GM15510 (cell line): ENCODE results near the gene WBP4.

ENCODE experiments used
- POLR2A ChIP-seq: IDR thresholded peaks from 3 replicates; pipeline ENCODE4 v1.6.1; 2011; ENCODE audit warnings: borderline replicate concordance; ENCODE audit not compliant: insufficient read length; ENCODE audit errors: extremely low read depth

The WBP4 gene

DNA sequence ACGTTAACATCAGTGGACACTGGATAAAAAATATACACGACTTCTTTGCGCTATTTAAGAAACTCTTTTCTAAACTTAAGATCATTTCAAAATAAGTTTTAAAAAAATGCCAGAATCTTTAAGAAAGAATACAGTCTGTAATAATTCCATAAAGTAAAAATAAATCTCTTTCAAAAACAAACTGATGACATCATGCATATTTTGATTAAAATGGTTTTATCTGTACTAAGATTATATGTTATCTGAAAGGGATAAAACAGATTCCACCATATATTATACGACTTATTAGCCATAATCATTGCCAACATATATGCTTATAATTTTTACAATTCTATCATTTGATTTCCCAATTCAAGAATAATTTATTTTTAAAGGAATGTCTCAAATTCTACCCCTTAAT is 26.9 kb upstream of the WBP4 start:
- TF ChIP-seq POLR2A: no peak

GRCh38 chr13:41034881-41035280 is 26.4 kb upstream of the WBP4 start:
- TF ChIP-seq POLR2A: no peak

- TF ChIP-seq POLR2A: no peak
These were observed 21.6 kb upstream of the WBP4 start for GRCh38 chr13:41039746-41040145.

- no peak for TF ChIP-seq POLR2A
These were observed 20.6 kb upstream of the WBP4 start for GRCh38 chr13:41040584-41041334.

DNA sequence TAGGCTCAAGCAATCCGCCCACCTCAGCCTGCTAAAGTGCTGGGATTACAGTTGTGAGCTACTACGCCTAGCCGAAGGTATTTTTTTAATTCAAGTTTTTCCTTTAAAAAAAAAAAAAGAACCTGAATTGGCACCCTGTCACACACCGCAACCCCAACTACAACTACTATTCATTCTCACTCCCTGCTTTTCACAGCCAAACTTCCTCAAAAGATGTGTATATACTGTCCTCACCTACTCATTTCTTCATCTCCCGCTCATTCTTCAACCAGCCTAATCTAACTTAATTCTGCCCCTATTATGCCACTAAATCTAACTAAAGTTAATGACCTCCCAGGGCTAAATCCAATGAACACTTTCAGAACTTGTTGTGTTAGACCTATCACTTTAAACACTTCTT is 12.7 kb upstream of the WBP4 start:
- no peak for TF ChIP-seq POLR2A

DNA sequence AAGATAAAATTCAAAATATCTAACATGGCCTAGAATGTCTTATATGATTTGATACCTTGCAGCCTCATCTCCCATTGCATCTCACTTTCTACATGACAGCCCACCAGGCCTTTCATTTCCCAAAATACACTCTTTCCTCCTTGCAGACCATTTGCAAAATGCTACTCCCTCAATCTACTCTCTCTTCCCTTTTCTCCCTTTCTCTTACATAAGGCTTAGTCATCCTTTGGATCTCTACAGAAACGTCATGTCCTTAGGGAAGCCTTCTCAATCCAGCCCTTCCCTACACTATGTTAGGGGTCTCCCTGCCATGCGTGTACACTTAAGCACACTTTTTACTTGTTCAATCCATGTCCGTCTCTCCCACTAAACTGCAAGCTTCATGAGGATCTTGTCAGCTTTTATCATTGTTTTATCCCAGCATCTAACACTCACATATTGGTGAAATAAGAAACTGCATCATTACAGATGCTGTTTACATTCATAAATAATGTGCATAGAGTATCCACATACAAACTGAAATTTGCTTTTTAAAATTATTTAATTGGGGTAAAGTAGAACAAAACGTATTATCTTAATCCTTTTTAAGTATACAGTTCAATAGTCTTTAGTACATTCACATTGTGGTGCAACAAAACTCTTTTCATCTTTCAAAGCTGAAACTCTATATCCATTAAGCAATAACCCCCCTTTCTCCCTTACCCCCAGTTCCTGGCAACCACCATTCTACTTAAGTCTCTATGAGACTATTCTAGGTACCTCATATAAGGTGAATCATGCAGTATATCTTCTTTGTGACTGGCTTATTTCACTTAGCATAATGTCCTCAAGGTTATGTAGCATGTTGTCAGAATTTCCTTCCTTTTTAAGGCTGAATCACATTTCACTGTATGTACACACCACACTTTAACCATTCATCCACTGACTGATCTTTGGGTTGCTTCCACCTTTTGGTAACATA is 11.5 kb upstream of the WBP4 start:
- TF ChIP-seq POLR2A: no peak

DNA sequence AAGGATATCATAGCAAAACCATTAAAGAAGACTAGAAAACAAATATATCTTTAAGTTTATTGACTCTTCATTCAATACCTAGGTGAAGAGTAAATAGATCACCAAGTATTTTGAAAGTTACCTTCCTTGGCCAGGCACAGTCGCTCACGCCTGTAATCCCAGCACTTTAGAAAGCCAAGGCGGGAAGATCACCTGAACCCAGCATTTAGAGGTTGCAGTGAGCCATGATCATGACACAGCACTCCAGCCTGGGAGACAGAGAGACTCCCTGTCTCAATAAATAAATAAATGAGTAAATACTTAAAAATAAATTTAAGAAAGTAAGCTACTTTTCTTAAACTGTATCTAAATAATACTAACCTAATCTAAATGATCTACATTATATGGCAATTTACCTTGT is 8.9 kb upstream of the WBP4 start:
- no peak for TF ChIP-seq POLR2A

GRCh38 chr13:41053384-41053826 is 7.9 kb upstream of the WBP4 start:
- no peak for TF ChIP-seq POLR2A

DNA sequence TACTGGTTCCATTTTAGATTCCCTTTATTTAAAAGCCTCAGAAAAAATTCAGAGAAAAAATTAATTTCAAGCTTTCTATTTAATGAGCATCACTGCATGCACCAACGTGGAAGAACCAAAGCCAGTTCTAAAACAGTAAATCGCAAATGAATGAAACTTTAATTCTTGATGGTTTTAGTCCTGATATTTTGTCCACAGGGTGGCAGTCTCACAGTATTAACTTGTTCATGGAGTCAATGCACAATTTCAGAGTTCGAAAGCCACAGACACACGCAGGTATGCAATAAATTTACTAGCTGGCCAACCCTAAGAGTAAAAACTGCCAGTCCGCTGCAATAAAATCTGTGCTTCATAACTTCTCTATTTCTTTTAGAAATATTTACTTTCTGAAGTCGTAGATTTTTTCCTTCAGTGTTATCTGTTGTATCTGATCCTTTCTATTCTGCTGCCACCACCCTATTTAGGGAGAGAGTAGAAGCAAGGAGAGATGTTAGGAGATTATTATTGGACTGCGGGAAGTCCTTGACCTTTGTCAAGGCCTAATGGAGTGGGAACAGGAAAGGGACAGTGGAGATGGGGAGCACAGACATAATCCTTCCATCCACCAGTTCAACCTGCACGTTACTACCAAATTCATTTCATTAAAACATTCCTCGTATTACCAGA is 7.0 kb upstream of the WBP4 start:
- TF ChIP-seq POLR2A: no peak

GRCh38 chr13:41054919-41055619 is 6.2 kb upstream of the WBP4 start:
- no peak for TF ChIP-seq POLR2A

DNA sequence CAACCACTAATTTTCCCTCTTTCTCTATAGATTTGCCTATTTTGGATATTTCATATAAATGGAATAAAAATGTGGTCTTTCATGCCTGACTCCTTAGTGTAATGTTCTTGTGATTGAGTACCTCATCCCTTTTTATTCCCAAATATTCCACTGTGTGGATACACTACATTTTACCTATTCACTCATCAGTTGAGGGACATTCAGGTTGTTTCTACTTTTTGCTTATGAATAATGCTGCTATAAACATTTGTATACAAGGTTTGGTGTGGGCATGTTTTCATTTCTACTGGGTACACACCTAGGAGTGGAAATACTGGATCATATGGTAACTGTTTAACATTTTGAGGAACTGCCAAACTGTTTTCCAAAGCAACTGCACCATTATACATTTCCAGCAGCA is 5.1 kb upstream of the WBP4 start:
- TF ChIP-seq POLR2A: no peak

DNA sequence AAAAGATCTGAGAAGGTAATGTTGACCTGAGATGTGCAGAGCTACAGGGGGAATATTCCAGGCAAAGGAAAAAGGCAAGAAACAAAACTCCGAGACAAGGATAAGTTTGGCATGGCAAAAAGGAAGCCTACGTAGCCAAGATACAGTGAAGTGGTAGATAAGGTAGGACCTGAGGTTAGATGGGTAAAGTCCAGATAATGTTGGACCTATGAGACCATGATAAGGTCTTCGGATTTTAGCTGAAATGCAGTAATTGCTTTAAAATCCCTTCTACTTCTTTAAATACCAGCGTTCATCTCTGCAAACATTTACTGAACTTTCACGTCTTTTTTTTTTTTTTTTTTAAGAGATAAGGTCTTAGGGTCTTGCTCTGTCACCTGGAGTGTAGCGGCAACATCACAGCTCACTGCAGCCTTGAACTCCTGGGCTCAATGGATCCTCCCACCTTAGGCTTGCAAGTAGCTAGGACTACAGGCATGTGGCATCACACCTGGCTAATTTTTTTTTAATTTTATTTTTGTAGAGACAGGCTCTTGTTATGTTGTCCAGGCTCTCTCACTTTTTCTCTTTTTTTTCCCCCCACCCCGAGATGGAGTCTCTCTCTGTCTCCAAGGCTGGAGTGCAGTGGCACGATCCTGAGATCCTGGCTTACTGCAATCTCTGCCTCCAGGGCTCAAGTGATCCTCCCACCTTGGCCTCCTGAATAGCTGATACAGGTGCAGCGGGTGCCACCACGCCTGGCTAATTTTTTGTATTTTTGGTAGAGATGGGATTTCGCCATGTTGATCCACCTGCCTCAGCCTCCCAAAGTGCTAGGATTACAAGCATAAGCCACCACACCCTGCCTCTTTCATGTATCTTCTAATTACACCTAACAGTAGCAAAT is 4.2 kb upstream of the WBP4 start:
- no peak for TF ChIP-seq POLR2A

GRCh38 chr13:41058295-41059070 is 2.8 kb upstream of the WBP4 start:
- TF ChIP-seq POLR2A: no peak
